Endothelial cell of umbilical vein (primary cell): ENCODE data around the gene PLPP2. TPM values are rescaled to one million over a fixed set of nuclear protein-coding genes. Genes with fewer than 3 reads are reported as not detected.

Source experiments
- BruUV-seq: library from RNA; stranded (reverse); fragments of 400-500 nt; replicated peaks from 2 replicates; lab custom pipeline; 2021; lab: Mats Ljungman, UMichigan
- CTCF ChIA-PET: fragments of 300-600, 350-600 bp; sonication (Branson Sonifier 250); formaldehyde crosslinking; loops from one replicate; lab custom pipeline; 2021; ENCODE audit warnings: antibody characterized with exemption, inconsistent platforms; lab: Charles Lee
- POLR2A ChIA-PET: fragments of 300-600, 350-600 bp; sonication (Branson Sonifier 250); formaldehyde crosslinking; loops from one replicate; lab custom pipeline; 2021; ENCODE audit warnings: antibody characterized with exemption, inconsistent platforms; lab: Charles Lee
- DNase-seq: peaks from one replicate; pipeline ENCODE4 v3.0.0-alpha.2; 2011; ENCODE audit warnings: low read depth, low spot score
- FAIRE-seq: peaks from 2 replicates; lab custom pipeline; 2011; peaks lifted over from hg19 to GRCh38; lab: Jason Lieb, UNC
- H2AFZ ChIP-seq: 2 replicates; pipeline ENCODE4 v1.6.0; 2012; ENCODE audit warnings: low read depth, low read length, control low read depth, inconsistent platforms
- H3K27ac ChIP-seq: 2 replicates; pipeline ENCODE4 v1.5.1; 2011; ENCODE audit warnings: low read depth, mild to moderate bottlenecking, control low read depth, low read length, moderate library complexity; ENCODE audit not compliant: insufficient read depth
- H3K27me3 ChIP-seq, 2 experiments: 2 replicates each; pipeline versions ENCODE4 v1.6.0 to v1.6.1; 2011; ENCODE audit warnings: low read length in 2 of 2, mixed read lengths in 1 of 2; ENCODE audit not compliant: control insufficient read depth in 2 of 2, insufficient read depth in 2 of 2
- H3K36me3 ChIP-seq, 2 experiments: 2 replicates in 1 of 2; 3 replicates in 1 of 2; pipeline ENCODE4 v1.5.1; 2011; ENCODE audit warnings: low read length in 2 of 2, mild to moderate bottlenecking in 1 of 2, moderate library complexity in 1 of 2; ENCODE audit not compliant: control insufficient read depth in 2 of 2, insufficient read depth in 2 of 2; ENCODE audit errors: extremely low read depth in 1 of 2
- H3K4me1 ChIP-seq: 3 replicates; pipeline ENCODE4 v1.5.1; 2011; ENCODE audit warnings: mild to moderate bottlenecking, low read length; ENCODE audit not compliant: control insufficient read depth, insufficient read depth; ENCODE audit errors: extremely low read depth
- H3K4me2 ChIP-seq: 2 replicates; pipeline ENCODE4 v1.6.1; 2011; ENCODE audit warnings: low read length, control low read depth, mixed read lengths; ENCODE audit not compliant: insufficient read depth
- H3K4me3 ChIP-seq, 3 experiments: fragments of 200-600 bp in 1 of 3; sonication (generic), shearing (Covaris generic) in 1 of 3; replicated peaks in 1 of 3; 2 replicates each; pipeline ENCODE4 v1.5.1; 2011 to 2016; ENCODE audit warnings: control low read depth in 3 of 3, low read length in 3 of 3, mild to moderate bottlenecking in 2 of 3, inconsistent platforms in 1 of 3, low read depth in 1 of 3, moderate library complexity in 1 of 3; ENCODE audit not compliant: insufficient read depth in 1 of 3
- H3K79me2 ChIP-seq: 2 replicates; pipeline ENCODE4 v1.6.0; 2012; ENCODE audit warnings: low read length, inconsistent platforms; ENCODE audit not compliant: control insufficient read depth, insufficient read depth
- H3K9ac ChIP-seq: replicated peaks from 2 replicates; pipeline ENCODE3; 2011; ENCODE audit warnings: low read length, control low read depth; ENCODE audit not compliant: insufficient read depth; ENCODE audit errors: extremely low read depth
- H3K9me1 ChIP-seq: replicated peaks from 3 replicates; pipeline ENCODE4 v1.6.0; 2011; ENCODE audit warnings: mild to moderate bottlenecking, low read length; ENCODE audit not compliant: control insufficient read depth, insufficient read depth; ENCODE audit errors: extremely low read depth
- H3K9me3 ChIP-seq: replicated peaks from 2 replicates; pipeline ENCODE4 v1.5.1; 2012; ENCODE audit warnings: low read length, inconsistent platforms; ENCODE audit not compliant: control insufficient read depth, insufficient read depth
- H4K20me1 ChIP-seq: replicated peaks from 2 replicates; pipeline ENCODE3; 2011; ENCODE audit warnings: mild to moderate bottlenecking, low read length; ENCODE audit not compliant: control insufficient read depth, insufficient read depth; ENCODE audit errors: extremely low read depth
- CTCF ChIP-seq, 2 donors: IDR thresholded peaks; 1 replicate in 1 of 2; 2 replicates in 1 of 2; pipeline ENCODE4 v1.5.1; 2011; ENCODE audit warnings: low read length in 2 of 2, mild to moderate bottlenecking in 2 of 2, moderate library complexity in 2 of 2, control low read depth in 1 of 2, inconsistent platforms in 1 of 2, low read depth in 1 of 2; ENCODE audit not compliant: insufficient read depth in 1 of 2; ENCODE audit errors: extremely low read depth in 1 of 2
- EZH2 ChIP-seq: IDR thresholded peaks from 2 replicates; pipeline ENCODE4 v1.6.1; 2012; ENCODE audit warnings: borderline replicate concordance, low read depth, mild to moderate bottlenecking, moderate library complexity, low read length, inconsistent platforms; ENCODE audit not compliant: severe bottlenecking
- FOS ChIP-seq: IDR thresholded peaks from 2 replicates; pipeline ENCODE4 v1.6.1; 2011; ENCODE audit warnings: mild to moderate bottlenecking, low read length, moderate library complexity, borderline replicate concordance; ENCODE audit not compliant: insufficient read depth
- GATA2 ChIP-seq: IDR thresholded peaks from 2 replicates; pipeline ENCODE4 v1.7.0; 2011; ENCODE audit warnings: low read depth, mild to moderate bottlenecking, moderate library complexity, mixed read lengths, low read length; ENCODE audit not compliant: insufficient read length, insufficient read depth
- JUN ChIP-seq: IDR thresholded peaks from 2 replicates; pipeline ENCODE4 v1.6.1; 2011; ENCODE audit warnings: borderline replicate concordance, low read depth; ENCODE audit not compliant: insufficient read length, insufficient read depth
- MAX ChIP-seq: IDR thresholded peaks from 2 replicates; pipeline ENCODE4 v1.6.1; 2011; ENCODE audit not compliant: insufficient read depth, insufficient read length
- MYC ChIP-seq: IDR thresholded peaks from one replicate; pipeline ENCODE4 v1.6.1; 2011; ENCODE audit warnings: mild to moderate bottlenecking, low read depth, low read length
- POLR2A ChIP-seq: IDR thresholded peaks from 2 replicates; pipeline ENCODE4 v1.6.1; 2012; ENCODE audit warnings: low read depth, mild to moderate bottlenecking, control low read depth, low read length
- POLR2AphosphoS5 ChIP-seq: IDR thresholded peaks from 2 replicates; pipeline ENCODE4 v1.6.1; 2012; ENCODE audit warnings: low read depth, mild to moderate bottlenecking, control low read depth, low read length, moderate library complexity; ENCODE audit not compliant: insufficient read depth
- dilution Hi-C: fragments of 300-500 bp; cut with MboI; formaldehyde crosslinking; loops from one replicate; pipeline ENCODE4 v1.15.0; 2019; ENCODE audit warnings: low sequenced_read_pairs; ENCODE audit not compliant: extremely low pct_ligation_motif_present
- intact Hi-C: fragments of 100-400 bp; cut with micrococcal nuclease; formaldehyde crosslinking; loops from one replicate; pipeline ENCODE4 v1.10.0; 2022
- polyA plus RNA-seq, 4 experiments: library from polyadenylated mRNA; depleted of rRNA in 3 of 4; stranded (reverse) in 3 of 4; unstranded in 1 of 4; fragments of >200 nt; gene quantifications; 2 replicates each; pipeline versions ENCODE4 v1.2.1 to v1.2.3, GENCODE V29; 2011 to 2012; ENCODE audit warnings: missing spikeins in 1 of 4
- total RNA-seq: library from RNA; stranded (reverse); gene quantifications from 2 replicates; pipeline ENCODE4 v1.2.3, GENCODE V29; 2021

PLPP2 gene
- total and polyA plus RNA-seq, 2 donors (not counting 3 experiments of a cell fraction or from before 2014, with no cell fraction given), result 27.9 to 34.3 TPM

- H3K9me3 ChIP-seq, result no peaks in the 10 kb centered on the region
These were observed 35.7 kb upstream of the PLPP2 start for GRCh38 chr19:326871-327270.

More at GRCh38 chr19:326871-327270, 35.7 kb upstream of the PLPP2 start:
- Histone ChIP-seq H3K36me3 (peaks cover 12 to 46% of the 10 kb centered on the region in 2 experiments), H4K20me1 (no peaks in the 10 kb centered on the region), H3K9me1 (no peaks in the 10 kb centered on the region), H3K4me3 (no peak overlapping the region), H3K4me1 (no peaks in the 10 kb centered on the region), H3K27ac (no peak overlapping the region), H2AFZ (no peak overlapping the region), H3K79me2 (peaks cover 33% of the 10 kb centered on the region), H3K4me2 (no peak overlapping the region), H3K27me3 (no peaks in the 10 kb centered on the region), H3K9ac (no peak overlapping the region)
- dilution Hi-C loops (no loop called here), intact Hi-C loops (no loop called here)
- TF ChIP-seq CTCF (IDR thresholded peaks at IDR 0.05; ENCODE audit: extremely low read depth in 1 of 2, insufficient read depth in 1 of 2, low read depth in 1 of 2, low read length in 2 of 2) (no peak), JUN (no peak), EZH2 (no peak), POLR2AphosphoS5 (no peak), GATA2 (no peak), FOS (no peak), MAX (no peak), POLR2A (no peak), MYC (no peak)
- ChIA-PET POLR2A (no interaction called here), CTCF (no interaction called here)
- no TSS peak for BruUV-seq
- DNase-seq (no peak), FAIRE-seq (no peak)
